ENCODE results near the gene ZNF692.

The ZNF692 gene

DNA sequence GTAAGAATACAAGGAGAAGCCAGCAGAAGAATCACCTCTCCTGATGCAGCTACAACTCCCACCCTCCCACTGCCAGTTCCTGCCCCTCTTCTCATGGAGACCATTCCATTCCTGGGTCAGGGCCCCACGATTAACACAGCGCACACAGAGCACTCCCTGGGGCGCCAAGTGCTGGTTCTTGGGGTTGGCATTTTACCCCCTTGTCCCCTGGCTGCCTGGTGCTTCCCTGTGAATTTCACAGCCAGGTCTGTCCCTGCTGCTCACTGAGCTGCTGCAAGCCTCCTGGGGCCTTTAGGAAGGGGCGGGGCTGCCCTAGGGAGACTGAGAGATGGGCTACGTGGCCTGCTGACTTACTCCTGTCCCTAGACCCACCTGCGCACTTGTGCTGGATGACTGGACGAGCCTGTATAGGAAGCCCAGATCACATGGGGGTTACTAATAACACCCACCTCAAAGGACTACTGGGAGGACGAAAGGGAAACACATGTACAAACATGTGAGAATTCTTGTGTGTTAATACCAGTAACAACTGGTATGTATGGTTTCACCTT lies 16.0 kb downstream of the ZNF692 start:
- TF ChIP-seq CTCF (conservative IDR thresholded peaks at IDR 0.05; ENCODE audit: low read depth, low read length): no peak
- no peak for DNase-seq (ENCODE audit: low read depth)
- no peak overlapping the region for H3K4me3 ChIP-seq (ENCODE audit: low read length)

GRCh38 chr1:248841702-248842395 lies 17.0 kb downstream of the ZNF692 start:
- no peak for DNase-seq (ENCODE audit: low read depth)
- TF ChIP-seq CTCF (conservative IDR thresholded peaks at IDR 0.05; ENCODE audit: low read depth, low read length): peak; percentile 65
- no peak overlapping the region for H3K4me3 ChIP-seq (ENCODE audit: low read length)

DNA sequence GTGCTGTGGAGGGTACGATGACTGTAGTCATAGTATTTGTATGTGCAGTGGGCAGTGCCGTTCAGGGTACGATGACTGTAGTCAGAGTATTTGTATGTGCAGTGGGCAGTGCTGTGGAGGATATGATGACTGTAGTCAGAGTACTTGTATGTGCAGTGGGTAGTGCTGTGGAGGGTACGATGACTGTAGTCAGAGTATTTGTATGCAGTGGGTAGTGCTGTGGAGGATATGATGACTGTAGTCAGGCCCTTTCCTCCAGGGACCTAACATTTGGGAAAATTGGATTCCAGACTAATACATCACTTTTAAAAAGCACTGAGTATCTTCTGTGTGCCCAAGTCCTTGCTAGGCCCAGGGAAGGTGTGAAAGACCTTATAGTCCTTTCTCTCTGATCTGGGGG lies 17.9 kb downstream of the ZNF692 start:
- no peak overlapping the region for H3K4me3 ChIP-seq (ENCODE audit: low read length)
- no peak for DNase-seq (ENCODE audit: low read depth)
- TF ChIP-seq CTCF (conservative IDR thresholded peaks at IDR 0.05; ENCODE audit: low read depth, low read length): no peak

DNA sequence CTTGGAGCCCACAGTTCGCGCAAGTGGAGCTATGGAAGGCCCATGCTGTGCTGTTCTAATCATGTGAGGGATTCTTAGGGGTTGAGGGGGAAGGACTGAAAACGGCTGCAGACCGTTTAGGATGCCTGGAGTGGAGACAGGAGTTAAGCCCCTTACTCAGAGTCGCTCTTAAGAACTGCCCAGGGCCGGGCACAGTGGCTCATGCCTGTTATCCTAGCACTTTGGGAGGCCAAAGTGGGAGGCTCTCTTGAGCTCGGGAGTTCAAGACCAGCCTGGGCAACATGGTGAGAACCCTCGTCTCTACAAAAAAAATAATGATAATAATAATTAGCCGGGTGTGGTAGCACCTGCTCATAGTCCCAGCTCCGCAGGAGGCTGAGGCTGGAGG lies 19.7 kb downstream of the ZNF692 start:
- TF ChIP-seq CTCF (conservative IDR thresholded peaks at IDR 0.05; ENCODE audit: low read depth, low read length): no peak
- DNase-seq (ENCODE audit: low read depth): no peak
- H3K4me3 ChIP-seq (ENCODE audit: low read length): peak overlapping the region; percentile 71

DNA sequence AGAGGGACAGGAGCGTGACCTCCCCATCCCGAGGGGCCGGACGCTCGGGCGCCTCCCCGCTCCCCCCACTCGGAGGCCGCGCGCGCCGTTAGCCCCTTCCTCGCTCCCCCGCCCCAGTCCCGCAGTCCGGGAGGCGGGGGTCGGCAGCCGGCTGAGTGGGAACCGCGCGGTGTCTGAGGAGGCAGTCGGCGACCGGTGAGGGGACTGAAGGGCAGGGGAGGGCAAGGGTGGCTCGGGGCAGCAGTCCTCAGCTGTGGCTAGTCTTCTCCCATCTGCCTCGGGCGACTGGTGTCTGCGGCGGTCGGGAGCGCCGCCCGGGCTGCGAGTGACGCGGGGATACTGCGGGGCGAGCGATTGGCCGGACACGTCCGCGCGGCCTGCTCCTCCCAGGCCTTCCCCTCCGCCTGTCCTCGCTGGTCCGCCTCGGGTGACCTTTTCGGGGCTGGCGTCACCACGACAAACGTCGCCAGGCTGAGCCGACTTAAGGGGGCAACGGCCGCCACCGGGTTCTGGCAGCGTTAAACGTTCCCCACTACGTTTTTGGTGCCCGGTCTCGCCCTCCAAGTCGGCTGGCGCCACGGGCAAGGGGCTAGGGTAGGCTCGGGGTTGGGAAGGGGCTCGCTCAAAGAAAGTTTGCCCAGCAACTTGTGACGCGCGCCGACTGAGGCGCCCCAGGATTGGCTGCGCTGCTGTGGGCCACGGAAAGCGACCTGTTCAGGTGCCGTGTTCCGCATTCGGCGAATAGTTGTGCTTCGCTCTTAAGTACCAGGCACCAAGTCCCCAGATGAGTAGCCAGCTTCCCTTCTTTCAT lies 20.3 kb downstream of the ZNF692 start:
- TF ChIP-seq CTCF (conservative IDR thresholded peaks at IDR 0.05; ENCODE audit: low read depth, low read length): no peak
- peak; percentile 85 for DNase-seq (ENCODE audit: low read depth)
- H3K4me3 ChIP-seq (ENCODE audit: low read length): peak overlapping the region; percentile 71

DNA sequence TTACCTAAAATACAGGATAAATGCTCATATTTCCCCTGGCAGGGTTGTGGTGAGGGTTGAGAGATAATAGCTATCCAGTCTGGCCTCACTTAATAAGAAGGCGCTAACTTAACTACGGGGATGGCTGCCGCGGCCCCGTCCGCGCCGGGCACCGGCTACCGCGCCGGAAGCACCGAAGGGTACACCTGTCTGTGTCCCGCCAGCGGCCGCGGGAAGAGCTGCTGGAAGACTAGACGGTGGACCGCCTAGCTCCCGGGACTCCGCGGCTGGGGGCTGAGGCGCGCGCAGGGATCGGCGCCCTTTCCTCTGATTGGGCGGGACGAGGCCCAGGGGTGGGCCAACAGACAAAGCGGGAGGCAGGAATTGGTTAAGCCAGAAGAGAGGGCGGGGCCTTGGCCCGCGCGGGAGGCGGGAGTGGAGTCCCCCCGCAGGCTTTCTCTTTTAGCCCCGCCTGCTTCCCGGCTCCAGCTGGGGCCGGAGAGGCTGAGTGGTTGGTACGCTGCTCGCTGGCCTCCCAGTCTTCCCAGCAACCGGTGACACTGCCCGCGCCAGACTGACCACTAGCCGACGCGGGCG lies 21.0 kb downstream of the ZNF692 start, which contains the start of gene ZNF672:
Gene ZNF672 (plus strand): TSS at position 444 of the 576 bp plus-strand sequence. CDS start 9,051 bp downstream, outside the sequence.
- H3K4me3 ChIP-seq (ENCODE audit: low read length): peak within 1 kb of the TSS; percentile 77
- TF ChIP-seq CTCF (conservative IDR thresholded peaks at IDR 0.05; ENCODE audit: low read depth, low read length): no peak
- peak; percentile 92 for DNase-seq (ENCODE audit: low read depth)

Data from retinal pigment epithelial cell (primary cell).